GM18907 (cell line): ENCODE measurements around the gene KCTD1.
A peak's percentile ranks its signal among the peaks of the same experiment; 100 is the strongest.

ENCODE experiments used
- ATAC-seq: cut with Tn5 transposase; IDR thresholded peaks from one replicate; pipeline ENCODE4 v1.9.1; 2021; ENCODE audit warnings: mild to moderate bottlenecking, moderate library complexity; ENCODE audit not compliant: unreplicated experiment

Gene KCTD1

DNA sequence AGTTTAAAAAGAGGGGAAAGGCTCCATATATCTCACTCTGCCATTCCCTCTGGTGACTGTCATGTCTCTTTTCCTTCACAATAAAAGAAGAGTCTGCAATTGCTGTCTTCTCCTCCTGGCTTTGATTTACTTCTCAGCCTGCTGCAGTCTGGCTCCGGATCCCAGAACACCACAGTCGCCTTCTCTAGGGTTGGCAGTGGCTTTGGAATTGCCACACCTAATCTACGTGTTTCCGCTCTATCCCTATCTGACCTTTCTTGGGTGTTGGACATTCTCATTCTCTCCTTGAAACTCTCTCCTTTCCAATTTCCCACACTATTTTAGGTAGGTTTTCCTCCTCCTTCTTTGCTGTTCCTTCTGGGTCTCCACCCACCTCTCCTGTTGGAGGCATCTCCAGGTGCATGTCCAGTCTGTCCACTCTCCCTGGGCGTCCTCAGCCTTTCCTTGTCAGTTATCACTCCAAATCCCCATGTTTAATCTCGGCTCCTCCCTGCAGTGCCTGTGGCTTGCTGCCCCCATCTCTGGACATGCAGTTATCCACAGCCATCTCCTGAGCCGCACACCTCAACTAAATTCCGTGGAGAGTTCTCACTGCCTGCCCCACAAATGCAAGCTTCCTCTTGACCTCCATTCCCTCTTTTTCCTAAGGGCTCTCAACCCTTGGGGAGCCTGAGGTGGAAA, 112.8 kb downstream of the KCTD1 start:
- ATAC-seq: no peak

- ATAC-seq: no peak
These were observed 113.5 kb downstream of the KCTD1 start for GRCh38 chr18:26434887-26435286.

- ATAC-seq: peak; percentile 63
These were observed 115.5 kb downstream of the KCTD1 start for GRCh38 chr18:26432651-26433424.

DNA sequence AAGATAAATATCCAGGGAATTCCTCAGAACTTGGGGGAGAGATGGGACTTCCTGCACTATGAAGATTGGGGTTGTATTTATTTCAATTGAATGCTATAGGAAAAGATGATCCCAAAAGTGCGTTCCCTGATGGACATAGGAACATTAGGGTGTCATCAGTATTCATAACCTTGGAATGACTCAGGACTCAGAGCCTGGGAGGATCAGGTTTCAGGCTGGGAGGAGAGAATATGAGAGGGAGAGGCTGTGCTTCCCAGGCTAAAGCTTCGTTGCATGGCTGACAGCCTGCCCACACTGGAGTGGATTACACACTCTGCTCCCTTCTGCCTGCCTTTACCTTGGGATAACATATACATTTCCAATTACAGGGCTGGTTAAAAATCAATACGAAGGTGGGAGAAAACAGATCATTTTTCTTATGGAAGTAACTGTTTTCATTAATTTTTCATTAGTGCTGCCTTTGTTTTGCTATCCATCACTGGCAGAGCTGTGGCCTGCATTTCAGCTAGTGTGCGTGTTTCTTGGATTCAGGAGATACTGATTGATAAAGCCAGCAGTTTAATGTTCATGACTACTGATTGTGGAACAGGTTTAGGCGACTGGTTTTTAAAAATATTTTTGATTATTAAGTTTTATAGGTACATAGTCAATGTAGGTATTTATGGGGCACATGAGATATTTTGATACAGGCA, 118.7 kb downstream of the KCTD1 start:
- no peak for ATAC-seq

DNA sequence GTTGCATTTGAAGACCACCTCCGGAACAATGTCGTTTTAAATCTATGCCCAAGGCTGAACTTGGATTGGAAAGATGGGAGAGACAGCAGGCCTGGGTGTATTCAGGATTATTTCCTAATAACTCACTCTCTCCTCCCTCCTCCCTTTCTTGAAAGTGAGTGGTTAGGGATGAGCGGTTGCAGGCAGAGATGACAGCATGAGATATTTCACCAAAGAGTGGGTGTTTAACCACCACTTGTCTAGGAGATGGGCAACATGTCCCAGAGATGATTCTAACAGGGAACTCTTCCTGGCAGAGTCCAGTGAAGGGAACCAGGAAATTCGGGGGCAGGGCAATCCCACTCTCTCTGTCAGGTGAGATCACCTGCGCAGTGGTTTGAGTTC, 123.2 kb downstream of the KCTD1 start:
- no peak for ATAC-seq

GRCh38 chr18:26424428-26425147, 123.8 kb downstream of the KCTD1 start:
- ATAC-seq: no peak

- peak; percentile 67 for ATAC-seq
These were observed 125.7 kb downstream of the KCTD1 start for GRCh38 chr18:26422472-26423162.

GRCh38 chr18:26421931-26422330, 126.4 kb downstream of the KCTD1 start:
- no peak for ATAC-seq

- ATAC-seq: no peak
These were observed 126.8 kb downstream of the KCTD1 start for GRCh38 chr18:26421503-26421902.

DNA sequence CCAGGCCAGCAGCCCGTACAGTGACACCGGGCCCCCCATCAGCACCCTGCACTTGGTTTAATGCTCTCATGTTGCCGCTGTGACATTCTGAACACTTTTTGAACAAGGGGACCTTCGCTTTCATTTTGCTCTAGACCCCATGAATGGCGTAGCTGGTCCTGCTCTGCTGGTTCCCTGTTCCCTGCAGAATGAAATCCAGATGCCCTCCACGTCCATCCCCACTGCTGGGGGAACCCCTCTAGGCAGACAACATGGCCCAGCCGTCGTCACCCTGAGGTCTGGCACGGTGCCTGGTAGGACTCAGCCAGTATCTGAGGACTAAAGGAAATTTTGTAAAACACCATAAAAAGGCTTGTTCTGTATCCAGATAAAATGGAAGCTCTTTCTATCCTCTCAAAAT, 128.6 kb downstream of the KCTD1 start:
- no peak for ATAC-seq

DNA sequence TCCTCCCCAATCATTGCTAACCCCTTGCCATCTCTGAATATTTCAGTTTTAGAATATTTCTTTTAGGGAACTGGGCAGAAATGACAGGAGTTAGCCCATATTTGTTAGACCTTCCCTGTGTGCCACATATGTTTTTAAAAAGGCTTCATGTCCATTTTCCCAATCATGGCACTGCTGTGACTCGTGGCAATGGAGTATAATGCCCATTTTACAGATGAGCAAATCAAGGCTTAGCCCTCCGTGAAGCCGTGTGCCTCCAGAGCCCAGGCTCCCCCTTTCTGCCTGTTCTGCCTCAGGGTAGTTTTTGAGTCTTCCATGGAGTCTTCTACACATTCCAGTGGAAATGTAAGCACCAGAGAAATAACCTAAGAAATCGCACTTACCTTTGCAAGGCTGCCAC, 130.1 kb downstream of the KCTD1 start:
- ATAC-seq: no peak

GRCh38 chr18:26417190-26417589, 131.2 kb downstream of the KCTD1 start:
- no peak for ATAC-seq

- no peak for ATAC-seq
These were observed 131.7 kb downstream of the KCTD1 start for GRCh38 chr18:26416652-26417150.

- ATAC-seq: no peak
These were observed 132.7 kb downstream of the KCTD1 start for GRCh38 chr18:26415631-26416030.

DNA sequence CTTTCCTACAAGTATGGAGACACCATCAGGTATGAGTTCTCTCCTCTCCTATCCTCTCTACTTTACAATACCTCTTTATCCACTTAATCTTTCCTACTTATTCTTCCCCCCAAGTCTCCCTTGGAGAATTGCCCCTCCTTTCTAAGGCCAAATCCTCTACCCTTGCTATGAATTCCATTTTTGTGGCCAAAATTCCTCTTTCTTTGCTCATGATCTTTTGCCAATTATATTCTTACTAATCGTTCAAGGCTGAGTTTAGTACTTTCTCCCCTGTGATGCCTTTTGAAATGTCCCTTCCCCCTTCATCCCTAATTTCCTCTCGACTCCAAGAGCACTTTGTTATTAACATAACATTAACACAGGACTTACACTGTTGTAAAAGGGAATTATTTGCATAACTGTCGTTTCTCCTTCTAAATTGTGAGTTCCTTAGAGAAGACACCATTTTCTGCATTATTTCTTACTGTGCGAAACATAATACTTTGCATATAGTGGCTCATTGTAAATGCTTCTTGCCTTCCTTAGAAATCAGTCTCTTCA, 133.4 kb downstream of the KCTD1 start:
- no peak for ATAC-seq

DNA sequence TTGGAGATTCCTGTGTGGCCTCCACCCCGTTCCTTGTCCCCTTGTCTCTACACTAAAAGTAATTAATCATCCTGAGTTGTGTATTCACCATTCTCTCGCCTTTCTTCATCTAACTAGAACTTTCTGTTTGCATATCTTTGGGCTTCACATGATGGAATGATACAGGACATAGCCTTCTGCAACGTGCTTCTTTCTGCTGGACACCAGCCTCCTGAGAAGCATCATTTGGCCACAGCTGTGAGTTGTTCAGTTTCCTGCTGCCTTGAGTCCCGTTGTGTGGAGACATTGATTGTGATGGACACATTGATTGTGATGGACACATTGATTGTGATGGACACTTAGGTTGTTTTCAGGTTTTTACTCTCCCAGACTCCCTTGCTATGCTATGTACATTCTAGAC, 139.3 kb downstream of the KCTD1 start:
- ATAC-seq: no peak

DNA sequence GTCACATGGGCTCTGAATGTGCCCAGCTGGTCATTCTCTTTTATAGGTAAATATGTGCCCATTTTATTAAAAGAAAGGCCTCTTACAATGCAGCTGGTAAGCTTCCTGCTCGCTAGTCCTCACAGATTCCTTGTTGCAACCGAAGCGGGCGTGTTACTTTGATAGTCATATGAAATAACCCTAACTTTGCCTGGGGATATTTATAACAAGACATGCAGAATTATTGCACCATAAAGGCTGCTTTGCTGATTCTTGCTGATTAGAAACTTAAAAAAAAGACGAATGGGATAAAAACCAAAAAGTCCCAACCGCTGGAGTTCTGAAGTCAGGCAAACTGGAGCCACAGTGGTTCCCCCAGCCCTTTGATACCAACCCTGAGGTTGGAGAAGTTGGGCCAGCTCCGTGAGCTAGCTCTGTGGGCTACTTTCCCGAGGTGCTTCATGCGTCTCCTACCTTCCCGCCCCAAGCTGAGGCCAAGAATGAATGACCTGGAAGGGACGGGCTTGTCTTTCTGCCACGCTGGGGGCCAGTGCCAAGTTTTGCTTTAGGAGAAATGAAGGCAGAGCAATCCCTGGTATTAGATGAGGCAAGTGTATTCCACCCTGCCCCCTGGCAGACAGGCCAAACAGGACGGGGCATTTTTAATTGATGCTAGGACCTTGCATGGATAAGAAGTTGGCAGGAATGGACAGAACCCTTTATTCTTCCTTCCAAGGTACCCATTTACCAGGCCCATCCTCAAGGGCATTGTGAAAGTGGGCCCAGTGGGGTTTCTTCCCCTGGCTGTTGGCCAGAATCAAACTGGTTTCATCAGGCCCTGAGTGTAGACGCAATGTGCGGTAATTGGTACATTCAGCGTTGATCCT, 140.4 kb downstream of the KCTD1 start:
- no peak for ATAC-seq

GRCh38 chr18:26406854-26407517, 141.4 kb downstream of the KCTD1 start:
- ATAC-seq: no peak

DNA sequence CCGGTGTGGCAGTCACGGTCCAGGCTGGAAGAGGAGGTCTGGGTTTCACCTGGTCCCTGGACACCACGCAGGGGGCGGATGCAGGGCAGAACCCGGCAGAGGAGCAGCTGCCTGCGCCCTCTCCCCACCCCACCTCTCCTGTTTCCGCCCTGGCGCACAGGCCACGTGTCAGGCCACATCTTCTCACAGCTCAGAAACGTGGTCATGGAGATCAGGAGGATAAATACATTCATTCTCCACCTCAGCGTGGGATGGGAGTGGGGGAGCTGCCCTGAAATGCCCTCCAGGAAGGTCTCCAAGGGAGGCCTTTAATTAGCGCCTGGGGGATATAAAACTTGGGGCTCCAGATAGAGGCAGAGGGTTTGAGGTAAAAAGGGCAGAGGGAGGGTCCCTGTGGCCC, 142.0 kb downstream of the KCTD1 start:
- no peak for ATAC-seq
